ENCODE data around the gene TNN.

TNN gene

DNA sequence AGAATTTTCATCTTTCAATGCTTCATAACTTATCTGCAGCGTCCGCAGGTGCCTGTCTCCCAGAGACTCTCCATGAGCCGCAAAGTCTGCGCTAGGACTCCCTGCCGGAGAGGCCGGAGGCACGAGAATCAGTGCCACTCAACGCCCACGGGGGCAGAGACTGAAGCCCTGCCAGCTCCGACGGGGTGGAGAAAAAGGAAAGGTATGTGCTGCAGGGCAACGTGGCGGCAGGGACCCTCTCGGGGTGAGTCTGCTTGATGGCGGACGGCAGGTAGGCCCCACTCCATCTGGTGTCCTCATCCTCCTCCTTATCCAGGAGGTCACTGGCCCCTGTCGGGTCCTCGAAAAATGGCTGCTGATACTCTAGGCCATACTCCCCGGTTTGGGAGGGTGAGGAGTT lies 22.5 kb upstream of the TNN start:
- no peak for DNase-seq (ENCODE audit: extremely low spot score)
- POLR2A ChIA-PET: no interaction called here
- CTCF ChIA-PET: no interaction called here
- TF ChIP-seq NFRKB (IDR thresholded peaks at IDR 0.05): no peak
- no peak for TF ChIP-seq FOXA1 (IDR thresholded peaks at IDR 0.05)
- no peak for TF ChIP-seq ARNT (IDR thresholded peaks at IDR 0.05)
- TF ChIP-seq, protein P1, sequence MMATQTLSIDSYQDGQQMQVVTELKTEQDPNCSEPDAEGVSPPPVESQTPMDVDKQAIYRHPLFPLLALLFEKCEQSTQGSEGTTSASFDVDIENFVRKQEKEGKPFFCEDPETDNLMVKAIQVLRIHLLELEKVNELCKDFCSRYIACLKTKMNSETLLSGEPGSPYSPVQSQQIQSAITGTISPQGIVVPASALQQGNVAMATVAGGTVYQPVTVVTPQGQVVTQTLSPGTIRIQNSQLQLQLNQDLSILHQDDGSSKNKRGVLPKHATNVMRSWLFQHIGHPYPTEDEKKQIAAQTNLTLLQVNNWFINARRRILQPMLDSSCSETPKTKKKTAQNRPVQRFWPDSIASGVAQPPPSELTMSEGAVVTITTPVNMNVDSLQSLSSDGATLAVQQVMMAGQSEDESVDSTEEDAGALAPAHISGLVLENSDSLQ (IDR thresholded peaks at IDR 0.05): no peak

DNA sequence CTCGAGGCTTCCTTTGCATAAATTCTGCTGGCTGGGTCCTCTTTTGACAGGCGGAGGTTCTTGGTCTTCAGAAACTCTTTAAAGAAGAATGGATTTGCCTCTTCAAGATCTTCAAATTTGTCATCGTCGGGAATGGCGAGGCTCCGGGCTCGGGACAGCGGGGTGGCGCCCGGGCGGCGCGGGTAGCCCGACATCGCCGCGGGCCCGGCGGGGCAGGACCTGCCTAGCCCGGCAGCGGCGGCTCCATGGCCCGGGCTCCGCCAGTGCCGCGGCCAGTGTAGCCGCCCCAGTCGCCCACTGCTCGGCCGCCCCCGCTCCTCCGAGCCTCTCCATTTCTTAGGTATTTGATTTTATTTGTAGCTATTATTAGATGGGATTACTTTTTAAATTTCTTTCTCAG lies 22.1 kb upstream of the TNN start:
- ChIA-PET CTCF (no interaction called here), POLR2A (no interaction called here)
- no peak for DNase-seq (ENCODE audit: extremely low spot score)

GRCh38 chr1:175050992-175051391 lies 16.6 kb upstream of the TNN start:
- TF ChIP-seq FOXM1 (IDR thresholded peaks at IDR 0.05; ENCODE audit: borderline replicate concordance) (no peak), CTBP1 (IDR thresholded peaks at IDR 0.05; ENCODE audit: borderline replicate concordance) (no peak), FOXK2 (IDR thresholded peaks at IDR 0.05) (no peak), SUZ12 (IDR thresholded peaks at IDR 0.05) (no peak), HDGF (IDR thresholded peaks at IDR 0.05; ENCODE audit: borderline replicate concordance) (no peak), ARNT (IDR thresholded peaks at IDR 0.05) (no peak), SP1 (IDR thresholded peaks at IDR 0.05) (no peak), FOXA1 (IDR thresholded peaks at IDR 0.05) (no peak), L3MBTL2 (conservative IDR thresholded peaks at IDR 0.05) (no peak), NFRKB (IDR thresholded peaks at IDR 0.05) (no peak), ZNF384 (IDR thresholded peaks at IDR 0.05) (no peak), TARDBP (IDR thresholded peaks at IDR 0.05) (no peak), ELF4 (IDR thresholded peaks at IDR 0.05) (no peak), LEF1 (IDR thresholded peaks at IDR 0.05; ENCODE audit: borderline replicate concordance) (no peak), BHLHE40 (IDR thresholded peaks at IDR 0.05; ENCODE audit: borderline replicate concordance) (no peak)
- TF ChIP-seq, protein P1 (IDR thresholded peaks at IDR 0.05): no peak
- CTCF ChIA-PET: no interaction called here
- no peak for DNase-seq (ENCODE audit: extremely low spot score)
- POLR2A ChIA-PET: no interaction called here

More for the DNA sequence above, 22.1 kb upstream of the TNN start:
- TF ChIP-seq CTBP1 (IDR thresholded peaks at IDR 0.05; ENCODE audit: borderline replicate concordance) (no peak), TARDBP (IDR thresholded peaks at IDR 0.05) (no peak), BHLHE40 (IDR thresholded peaks at IDR 0.05; ENCODE audit: borderline replicate concordance) (no peak), NFRKB (IDR thresholded peaks at IDR 0.05) (no peak), LEF1 (IDR thresholded peaks at IDR 0.05; ENCODE audit: borderline replicate concordance) (no peak), FOXA1 (IDR thresholded peaks at IDR 0.05) (no peak), ELF4 (IDR thresholded peaks at IDR 0.05) (no peak), SUZ12 (IDR thresholded peaks at IDR 0.05) (no peak), FOXK2 (IDR thresholded peaks at IDR 0.05) (no peak), HDGF (IDR thresholded peaks at IDR 0.05; ENCODE audit: borderline replicate concordance) (no peak), FOXM1 (IDR thresholded peaks at IDR 0.05; ENCODE audit: borderline replicate concordance) (no peak), SP1 (IDR thresholded peaks at IDR 0.05) (no peak), ZNF384 (IDR thresholded peaks at IDR 0.05) (no peak), L3MBTL2 (conservative IDR thresholded peaks at IDR 0.05) (no peak), ARNT (IDR thresholded peaks at IDR 0.05) (no peak)
- TF ChIP-seq, protein P1 (IDR thresholded peaks at IDR 0.05): no peak

DNA sequence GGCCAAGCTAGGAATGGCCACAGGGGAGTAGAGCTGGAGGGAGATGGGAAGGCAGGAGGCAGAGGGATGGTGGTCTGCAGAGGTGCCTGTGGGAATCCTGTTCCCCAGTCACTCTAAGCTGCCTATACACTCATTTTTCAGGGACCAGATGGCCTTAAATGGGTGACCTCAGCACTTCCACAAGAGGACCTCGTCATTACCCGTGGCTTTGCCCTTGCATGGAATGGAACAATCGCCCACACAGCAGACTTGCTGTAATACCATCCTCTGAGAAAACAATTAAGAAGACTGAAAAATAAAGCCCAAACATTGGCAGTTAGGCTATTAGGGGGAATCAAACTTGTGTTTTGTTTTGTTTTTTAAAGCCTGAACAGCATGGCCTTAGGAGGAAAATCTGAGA lies 12.9 kb upstream of the TNN start:
- POLR2A ChIA-PET: no interaction called here
- TF ChIP-seq ELF4 (IDR thresholded peaks at IDR 0.05) (no peak), TARDBP (IDR thresholded peaks at IDR 0.05) (no peak), ZNF384 (IDR thresholded peaks at IDR 0.05) (no peak), CTBP1 (IDR thresholded peaks at IDR 0.05; ENCODE audit: borderline replicate concordance) (no peak), BHLHE40 (IDR thresholded peaks at IDR 0.05; ENCODE audit: borderline replicate concordance) (no peak), ARNT (IDR thresholded peaks at IDR 0.05) (no peak), LEF1 (IDR thresholded peaks at IDR 0.05; ENCODE audit: borderline replicate concordance) (no peak), SUZ12 (IDR thresholded peaks at IDR 0.05) (no peak), HDGF (IDR thresholded peaks at IDR 0.05; ENCODE audit: borderline replicate concordance) (no peak), L3MBTL2 (conservative IDR thresholded peaks at IDR 0.05) (no peak), SP1 (IDR thresholded peaks at IDR 0.05) (no peak), NFRKB (IDR thresholded peaks at IDR 0.05) (no peak), FOXA1 (IDR thresholded peaks at IDR 0.05) (no peak), FOXK2 (IDR thresholded peaks at IDR 0.05) (no peak), FOXM1 (IDR thresholded peaks at IDR 0.05; ENCODE audit: borderline replicate concordance) (no peak)
- TF ChIP-seq, protein P1 (IDR thresholded peaks at IDR 0.05): no peak
- CTCF ChIA-PET: no interaction called here

DNA sequence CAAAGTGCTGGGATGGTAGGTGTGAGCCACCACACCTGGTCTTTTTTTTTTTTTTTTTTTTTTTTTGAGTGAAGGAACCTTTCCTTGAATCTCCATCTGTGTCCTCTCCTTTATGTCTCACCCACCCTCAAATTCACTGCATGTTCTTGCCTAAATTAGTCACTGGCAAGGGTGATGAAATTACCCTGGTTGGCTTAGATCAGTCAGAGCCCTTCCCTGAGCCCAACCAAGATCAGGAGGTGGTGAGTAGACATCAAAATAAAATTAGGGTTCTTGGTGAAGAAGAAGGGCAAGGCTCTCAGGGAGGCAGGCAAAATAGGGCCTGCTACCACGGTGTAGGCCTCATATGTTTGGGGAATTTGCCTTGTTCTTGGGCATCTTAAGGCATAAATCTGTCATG lies 5.3 kb upstream of the TNN start:
- ChIA-PET POLR2A (interaction anchor here (0.6 kb wide), 1 partner anchor 172 kb away, joined by 3 read pairs; no protein-coding TSS in a partner anchor), CTCF (no interaction called here)
- DNase-seq (ENCODE audit: extremely low spot score): no peak
- TF ChIP-seq FOXA1 (IDR thresholded peaks at IDR 0.05) (no peak), BHLHE40 (IDR thresholded peaks at IDR 0.05; ENCODE audit: borderline replicate concordance) (no peak), FOXK2 (IDR thresholded peaks at IDR 0.05) (no peak), HDGF (IDR thresholded peaks at IDR 0.05; ENCODE audit: borderline replicate concordance) (no peak), SUZ12 (IDR thresholded peaks at IDR 0.05) (no peak), SP1 (IDR thresholded peaks at IDR 0.05) (no peak), LEF1 (IDR thresholded peaks at IDR 0.05; ENCODE audit: borderline replicate concordance) (no peak), TARDBP (IDR thresholded peaks at IDR 0.05) (no peak), NFRKB (IDR thresholded peaks at IDR 0.05) (no peak), ELF4 (IDR thresholded peaks at IDR 0.05) (no peak), ARNT (IDR thresholded peaks at IDR 0.05) (no peak), CTBP1 (IDR thresholded peaks at IDR 0.05; ENCODE audit: borderline replicate concordance) (no peak), FOXM1 (IDR thresholded peaks at IDR 0.05; ENCODE audit: borderline replicate concordance) (no peak), ZNF384 (IDR thresholded peaks at IDR 0.05) (no peak), L3MBTL2 (conservative IDR thresholded peaks at IDR 0.05) (no peak)
- TF ChIP-seq, protein P1 (IDR thresholded peaks at IDR 0.05): no peak

More for the DNA sequence above, 12.9 kb upstream of the TNN start:
- no peak for DNase-seq (ENCODE audit: extremely low spot score)

Measured in HEK293T (cell line).